Activated T-cell treated with anti-CD3 and anti-CD28 coated beads, Interleukin-2, amount 50 U/mL, for 72 hours (primary cell): ENCODE data around the gene TTBK2. TPM values are rescaled to one million over a fixed set of nuclear protein-coding genes. Genes with fewer than 3 reads are reported as not detected.

ENCODE experiments used
- ATAC-seq, 2 donors: fragments of 150-1000 bp; cut with Tn5 transposase; replicated peaks in 1 of 2; 2 replicates each; pipeline ENCODE4 v1.10.0; 2021; ENCODE audit warnings: moderate library complexity in 2 of 2, mild to moderate bottlenecking in 1 of 2
- DNase-seq, 2 donors: peaks; one replicate each; pipeline ENCODE4 v3.0.0; 2021 to 2022; ENCODE audit warnings: mixed read lengths in 1 of 2
- H3K27ac Mint-ChIP-seq: one replicate; pipeline ENCODE4 v1.8.0; 2022; ENCODE audit warnings: mild to moderate bottlenecking, moderate library complexity, mixed read lengths
- H3K27me3 Mint-ChIP-seq: one replicate; pipeline ENCODE4 v1.8.0; 2022; ENCODE audit warnings: low read depth, mixed read lengths
- H3K36me3 Mint-ChIP-seq, 2 donors: one replicate each; pipeline ENCODE4 v1.8.0; 2022; ENCODE audit warnings: mixed read lengths in 2 of 2, mild to moderate bottlenecking in 1 of 2; ENCODE audit not compliant: insufficient read depth in 2 of 2
- H3K4me1 Mint-ChIP-seq: one replicate; pipeline ENCODE4 v1.8.0; 2022; ENCODE audit warnings: low read depth, mixed read lengths
- H3K4me3 Mint-ChIP-seq, 2 donors: one replicate each; pipeline ENCODE4 v1.8.0; 2022; ENCODE audit warnings: mild to moderate bottlenecking in 2 of 2, mixed read lengths in 2 of 2, moderate library complexity in 2 of 2
- H3K9me3 Mint-ChIP-seq, 2 donors: one replicate each; pipeline ENCODE4 v1.8.0; 2022; ENCODE audit warnings: mixed read lengths in 2 of 2
- total RNA-seq, 2 donors: library from RNA; stranded (reverse); gene quantifications; one replicate each; pipeline ENCODE4 v1.2.3, GENCODE V29; 2022

Gene TTBK2
- total RNA-seq, 2 donors from 2014 or later: 23.4 to 23.7 TPM

DNA sequence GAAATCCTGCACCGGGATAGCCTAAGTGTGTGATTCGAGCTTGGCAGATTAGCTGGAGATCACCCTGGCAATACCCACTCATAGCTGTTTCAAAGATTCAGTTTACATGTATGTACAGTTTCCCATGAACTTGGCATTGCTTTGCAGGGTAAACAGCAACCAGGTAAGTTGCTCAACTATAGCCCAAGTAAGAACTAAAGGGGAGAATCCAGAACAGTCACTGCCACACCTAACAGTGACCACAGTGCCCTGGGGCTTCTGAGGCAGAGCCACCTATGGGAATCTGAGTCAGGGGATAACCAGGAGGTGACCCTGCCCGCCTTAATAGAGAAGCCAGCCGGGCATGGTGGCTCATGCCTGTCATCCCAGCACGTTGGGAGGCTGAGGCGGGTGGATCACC lies 199.6 kb downstream of the TTBK2 start:
- Mint-ChIP-seq H3K9me3 (no peaks in the 10 kb centered on the region), H3K4me3 (no peak overlapping the region), H3K4me1 (no peaks in the 10 kb centered on the region), H3K27ac (no peak overlapping the region), H3K36me3 (peaks cover 0 to 7% of the 10 kb centered on the region in 2 donors), H3K27me3 (no peaks in the 10 kb centered on the region)
- ATAC-seq (no peak), DNase-seq (no peak)

DNA sequence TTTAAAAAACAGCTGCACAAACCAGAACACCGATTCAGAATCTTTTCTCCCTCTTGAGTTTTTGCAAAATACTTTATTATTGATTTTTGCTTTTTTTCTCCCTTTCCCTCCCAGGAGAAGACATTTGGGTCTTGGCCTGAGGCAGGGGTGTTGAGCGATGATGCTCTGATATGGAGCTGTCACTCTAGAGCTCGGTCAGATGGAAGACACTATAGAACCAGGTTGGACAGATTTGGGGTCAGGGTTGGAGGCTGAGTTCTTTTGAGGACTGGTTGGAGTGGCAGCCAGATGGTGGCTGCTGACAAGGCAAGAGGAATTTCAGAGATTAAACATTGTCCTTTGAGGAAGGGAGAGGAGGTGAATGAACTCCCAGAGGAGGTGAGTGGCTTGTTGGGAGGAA lies 200.5 kb downstream of the TTBK2 start:
- no peaks in the 10 kb centered on the region for H3K4me1 Mint-ChIP-seq
- no peaks in the 10 kb centered on the region for H3K9me3 Mint-ChIP-seq
- H3K27me3 Mint-ChIP-seq: no peaks in the 10 kb centered on the region
- H3K36me3 Mint-ChIP-seq: peaks cover 0 to 3% of the 10 kb centered on the region in 2 donors
- no peak overlapping the region for H3K27ac Mint-ChIP-seq
- no peak overlapping the region for H3K4me3 Mint-ChIP-seq
- ATAC-seq (no peak), DNase-seq (no peak)

DNA sequence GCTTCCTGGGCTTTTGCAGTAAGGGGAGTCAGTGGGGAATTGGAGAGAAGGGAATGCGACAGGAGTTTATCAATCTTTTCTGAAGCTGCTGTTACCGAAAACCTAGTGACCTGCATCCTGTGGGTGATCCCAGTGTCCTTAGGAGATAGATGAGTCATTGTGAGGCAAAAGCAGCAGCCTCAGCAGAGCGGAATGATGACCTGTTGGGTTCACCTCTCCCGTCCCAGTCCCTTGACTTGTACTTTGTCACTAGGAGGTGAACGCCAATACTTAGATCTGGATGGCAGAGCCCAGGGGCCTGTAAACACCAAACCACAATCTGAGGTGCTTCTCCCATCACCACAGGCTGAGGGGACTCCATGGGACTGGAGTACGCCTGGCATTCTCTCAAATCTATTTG lies 201.5 kb downstream of the TTBK2 start:
- H3K4me3 Mint-ChIP-seq: no peak overlapping the region
- no peaks in the 10 kb centered on the region for H3K4me1 Mint-ChIP-seq
- no peaks in the 10 kb centered on the region for H3K36me3 Mint-ChIP-seq
- no peak for ATAC-seq
- H3K27me3 Mint-ChIP-seq: no peaks in the 10 kb centered on the region
- no peak overlapping the region for H3K27ac Mint-ChIP-seq
- no peak for DNase-seq
- no peaks in the 10 kb centered on the region for H3K9me3 Mint-ChIP-seq

DNA sequence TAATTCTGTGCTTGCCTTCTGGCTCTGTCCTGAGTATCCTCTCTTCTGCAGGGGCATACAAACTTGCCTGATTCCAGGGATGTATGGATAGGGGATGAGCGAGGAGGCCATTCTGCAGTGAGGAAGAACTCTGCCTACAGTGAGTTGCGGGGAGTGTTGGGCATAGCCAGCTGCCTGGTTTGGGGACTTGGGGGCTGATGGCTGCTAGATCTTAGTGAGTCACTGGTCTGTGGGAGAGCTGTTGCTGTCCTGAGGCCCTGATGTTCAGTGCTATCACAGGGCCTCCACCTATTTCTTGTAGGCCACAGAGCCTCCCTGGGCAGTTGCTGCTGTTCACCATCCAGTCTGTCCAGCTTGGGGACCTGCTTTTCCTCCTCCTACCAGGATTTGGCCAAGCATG lies 204.0 kb downstream of the TTBK2 start:
- Mint-ChIP-seq H3K27me3 (no peaks in the 10 kb centered on the region), H3K4me1 (no peaks in the 10 kb centered on the region), H3K36me3 (no peaks in the 10 kb centered on the region), H3K9me3 (no peaks in the 10 kb centered on the region), H3K4me3 (no peak overlapping the region), H3K27ac (no peak overlapping the region)
- ATAC-seq (no peak), DNase-seq (no peak)

DNA sequence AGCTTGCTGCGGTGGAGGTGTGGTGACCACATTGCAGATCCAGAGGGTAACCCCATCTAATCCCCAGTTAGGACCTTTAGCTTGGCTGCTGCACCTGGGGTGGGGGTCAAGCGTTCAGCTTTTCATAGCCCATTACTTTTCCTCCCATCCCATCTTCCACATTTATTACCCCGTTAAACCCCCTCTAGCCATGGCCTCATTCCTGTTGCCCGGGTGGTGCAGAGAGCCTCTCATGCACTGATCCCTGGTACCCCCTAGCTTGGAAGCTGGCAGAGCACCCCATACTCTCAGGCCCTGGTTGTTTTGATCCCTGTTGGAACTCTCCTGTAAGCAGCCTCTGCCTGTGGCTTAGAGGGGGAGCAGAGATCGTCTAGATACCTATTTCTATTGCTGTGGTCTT lies 204.5 kb downstream of the TTBK2 start:
- H3K27ac Mint-ChIP-seq: no peak overlapping the region
- no peaks in the 10 kb centered on the region for H3K4me1 Mint-ChIP-seq
- H3K36me3 Mint-ChIP-seq: no peaks in the 10 kb centered on the region
- H3K27me3 Mint-ChIP-seq: no peaks in the 10 kb centered on the region
- no peak overlapping the region for H3K4me3 Mint-ChIP-seq
- no peak for DNase-seq
- no peak for ATAC-seq
- H3K9me3 Mint-ChIP-seq: no peaks in the 10 kb centered on the region

DNA sequence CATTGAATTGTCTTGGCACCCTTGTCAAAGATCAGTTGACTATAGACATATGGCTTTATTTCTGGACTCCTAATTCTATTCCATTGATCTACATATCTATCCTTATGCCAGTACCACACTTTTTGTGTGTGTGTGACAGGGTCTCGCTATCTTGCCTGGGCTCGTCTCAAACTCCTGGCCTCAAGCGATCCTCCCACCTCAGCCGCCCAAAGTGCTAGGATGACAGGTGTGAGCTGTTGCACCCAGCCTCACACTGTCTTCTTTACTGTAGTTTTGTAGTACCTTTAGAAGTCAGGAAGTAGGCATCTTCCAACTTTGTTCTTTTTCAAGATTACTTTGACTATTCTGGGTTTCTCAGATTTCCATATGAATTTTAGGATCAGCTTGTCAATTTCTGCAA lies 208.0 kb downstream of the TTBK2 start:
- DNase-seq (no peak), ATAC-seq (no peak)
- Mint-ChIP-seq H3K4me1 (no peaks in the 10 kb centered on the region), H3K4me3 (no peak overlapping the region), H3K36me3 (no peaks in the 10 kb centered on the region), H3K9me3 (no peaks in the 10 kb centered on the region), H3K27ac (no peak overlapping the region), H3K27me3 (no peaks in the 10 kb centered on the region)

DNA sequence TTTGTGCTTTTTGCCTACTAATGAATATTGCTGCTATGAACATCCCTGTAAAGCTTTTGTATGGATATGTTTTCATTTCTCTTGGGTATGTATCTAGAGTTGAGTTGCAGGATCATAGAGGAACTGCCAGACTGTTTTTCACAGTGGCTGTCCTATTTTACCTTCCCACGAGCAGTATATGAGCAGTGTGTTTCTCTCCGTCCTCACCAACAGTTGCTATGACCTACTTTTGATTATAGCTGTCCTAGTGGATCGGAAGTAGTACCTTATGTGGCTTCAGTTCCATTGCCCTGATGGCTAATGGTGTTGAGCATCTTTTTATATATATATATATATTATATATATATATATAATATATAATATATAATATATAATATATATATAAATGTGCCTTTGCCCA lies 208.8 kb downstream of the TTBK2 start:
- no peaks in the 10 kb centered on the region for H3K9me3 Mint-ChIP-seq

DNA sequence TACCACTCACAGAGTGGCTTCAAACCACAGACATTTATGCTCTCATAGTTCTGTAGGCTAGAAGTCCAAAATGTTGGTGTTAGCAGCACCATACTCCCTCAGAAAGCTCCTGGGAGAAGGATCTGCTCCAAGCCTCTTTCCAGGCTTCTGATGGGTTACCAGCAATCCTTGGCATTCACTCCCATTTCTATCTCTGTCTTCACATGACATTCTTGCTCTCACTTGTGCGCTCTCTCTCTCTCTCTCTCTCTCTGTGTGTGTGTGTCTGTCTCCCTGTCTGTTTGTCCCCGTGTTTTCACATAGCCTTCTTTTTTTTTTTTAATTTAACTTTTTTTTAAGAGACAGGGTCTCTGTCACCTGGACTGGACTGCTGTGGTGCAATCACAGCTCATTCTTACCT lies 209.9 kb downstream of the TTBK2 start:
- H3K36me3 Mint-ChIP-seq: no peaks in the 10 kb centered on the region
- H3K4me1 Mint-ChIP-seq: no peaks in the 10 kb centered on the region
- no peaks in the 10 kb centered on the region for H3K9me3 Mint-ChIP-seq
- H3K4me3 Mint-ChIP-seq: no peak overlapping the region
- no peak for DNase-seq
- ATAC-seq: no peak
- no peaks in the 10 kb centered on the region for H3K27me3 Mint-ChIP-seq
- no peak overlapping the region for H3K27ac Mint-ChIP-seq

More for the DNA sequence above, 208.8 kb downstream of the TTBK2 start:
- H3K4me1 Mint-ChIP-seq: no peaks in the 10 kb centered on the region
- no peak overlapping the region for H3K27ac Mint-ChIP-seq
- no peaks in the 10 kb centered on the region for H3K36me3 Mint-ChIP-seq
- DNase-seq (no peak), ATAC-seq (no peak)
- no peaks in the 10 kb centered on the region for H3K27me3 Mint-ChIP-seq
- no peak overlapping the region for H3K4me3 Mint-ChIP-seq

DNA sequence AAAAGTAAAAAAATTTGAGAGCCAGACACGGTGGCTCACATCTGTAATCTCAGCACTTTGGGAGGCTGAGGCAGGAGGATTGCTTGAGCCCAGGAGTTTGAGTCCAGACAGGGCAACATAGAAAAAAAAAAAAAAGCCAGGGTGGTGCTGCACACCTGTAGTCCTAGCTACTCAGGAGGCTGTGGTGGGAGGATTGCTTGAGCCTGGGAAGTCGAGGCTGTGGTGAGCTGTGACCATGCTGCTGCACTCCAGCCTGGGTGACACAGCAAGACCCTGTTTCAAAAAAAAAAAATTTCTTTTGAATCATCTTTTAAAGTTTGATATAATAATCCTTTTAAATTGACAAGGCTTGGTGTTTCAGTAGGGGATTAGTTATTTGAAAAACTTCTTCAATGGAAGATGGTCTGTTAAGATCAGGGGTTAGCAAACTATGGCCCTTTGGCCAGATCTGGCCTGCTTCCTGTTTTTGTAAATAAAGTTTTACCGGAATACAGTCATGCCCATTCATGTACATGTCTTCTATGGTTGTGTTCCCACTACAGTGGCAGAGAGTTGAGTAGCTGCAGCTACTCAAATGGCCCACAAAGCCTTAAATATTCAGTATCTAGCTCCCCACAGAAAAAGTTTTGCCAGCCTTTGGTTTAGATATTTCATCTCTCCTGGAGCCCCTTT lies 212.6 kb downstream of the TTBK2 start:
- peak overlapping the region; percentile 14 for H3K27ac Mint-ChIP-seq
- no peak overlapping the region for H3K4me3 Mint-ChIP-seq
- DNase-seq (no peak), ATAC-seq (no peak)
- H3K27me3 Mint-ChIP-seq: no peaks in the 10 kb centered on the region
- H3K36me3 Mint-ChIP-seq: no peaks in the 10 kb centered on the region
- no peaks in the 10 kb centered on the region for H3K4me1 Mint-ChIP-seq
- no peaks in the 10 kb centered on the region for H3K9me3 Mint-ChIP-seq

DNA sequence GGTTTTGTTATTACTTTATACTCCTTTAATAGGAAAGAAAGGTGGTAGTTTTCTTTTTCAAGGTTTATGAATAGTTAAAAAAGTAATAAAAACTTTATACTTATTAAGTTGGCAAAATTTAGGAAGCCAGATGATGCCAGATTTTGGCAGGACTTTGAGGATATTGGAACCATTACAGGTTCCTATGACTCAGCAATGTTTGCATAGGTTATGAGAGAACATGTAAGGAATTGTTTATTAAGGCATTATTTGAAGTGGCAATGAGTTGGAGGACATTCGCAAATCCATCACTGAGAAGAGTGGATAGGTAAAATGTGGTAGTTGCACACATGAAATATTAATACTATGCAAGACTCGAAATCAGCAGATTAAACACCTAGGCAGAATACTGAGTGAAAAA lies 213.5 kb downstream of the TTBK2 start:
- no peaks in the 10 kb centered on the region for H3K36me3 Mint-ChIP-seq
- H3K4me3 Mint-ChIP-seq: no peak overlapping the region
- H3K27ac Mint-ChIP-seq: no peak overlapping the region
- H3K27me3 Mint-ChIP-seq: no peaks in the 10 kb centered on the region
- no peak for DNase-seq
- no peaks in the 10 kb centered on the region for H3K4me1 Mint-ChIP-seq
- ATAC-seq: no peak
- no peaks in the 10 kb centered on the region for H3K9me3 Mint-ChIP-seq

DNA sequence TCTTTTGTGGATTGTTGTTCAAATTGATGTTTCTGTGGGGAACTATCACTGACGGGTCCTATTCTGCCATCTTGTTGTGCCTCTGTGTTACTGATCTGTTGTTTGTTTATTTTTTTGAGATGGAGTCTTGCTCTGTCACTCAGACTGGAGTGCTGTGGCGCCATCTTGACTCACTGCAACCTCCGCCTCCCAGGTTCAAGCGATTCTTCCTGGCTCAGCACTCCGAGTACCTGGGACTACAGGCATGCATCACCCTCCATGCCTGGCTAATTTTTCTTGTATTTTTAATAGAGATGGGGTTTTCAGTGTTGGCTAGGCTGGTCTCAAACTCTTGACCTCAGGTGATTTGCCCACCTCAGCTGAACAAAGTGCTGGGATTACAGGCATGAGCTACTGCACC lies 215.2 kb downstream of the TTBK2 start:
- no peak overlapping the region for H3K4me3 Mint-ChIP-seq
- H3K4me1 Mint-ChIP-seq: no peaks in the 10 kb centered on the region
- H3K9me3 Mint-ChIP-seq: no peaks in the 10 kb centered on the region
- DNase-seq (no peak), ATAC-seq (no peak)
- H3K36me3 Mint-ChIP-seq: no peaks in the 10 kb centered on the region
- H3K27me3 Mint-ChIP-seq: no peaks in the 10 kb centered on the region
- H3K27ac Mint-ChIP-seq: no peak overlapping the region

DNA sequence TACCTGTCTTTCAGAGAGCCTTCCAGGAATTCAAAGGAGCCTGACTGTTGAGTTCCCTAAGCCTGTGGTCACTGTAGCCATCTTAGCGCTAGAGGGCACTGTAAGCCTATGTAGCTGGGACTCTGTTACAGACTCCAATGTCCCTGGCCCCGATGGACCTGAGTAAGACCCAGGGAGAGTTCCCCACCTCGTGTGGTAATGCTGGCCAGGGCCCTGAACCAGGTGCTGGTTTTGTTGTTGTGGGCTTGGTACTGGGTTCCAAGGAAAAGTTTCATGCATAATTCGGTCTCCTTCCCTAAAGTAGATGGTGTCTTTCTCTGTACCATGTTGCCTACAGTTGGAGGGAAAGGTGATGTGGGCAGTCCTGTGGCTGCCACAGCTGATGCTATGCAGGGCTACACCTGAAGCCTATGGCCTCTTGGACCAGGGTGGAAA lies 216.1 kb downstream of the TTBK2 start:
- ATAC-seq: peak; percentile 98 to 99
- H3K36me3 Mint-ChIP-seq: no peaks in the 10 kb centered on the region
- H3K9me3 Mint-ChIP-seq: no peaks in the 10 kb centered on the region
- no peaks in the 10 kb centered on the region for H3K27me3 Mint-ChIP-seq
- H3K4me3 Mint-ChIP-seq: no peak overlapping the region
- no peaks in the 10 kb centered on the region for H3K4me1 Mint-ChIP-seq
- DNase-seq: peak; percentile 65 to 66
- H3K27ac Mint-ChIP-seq: no peak overlapping the region

DNA sequence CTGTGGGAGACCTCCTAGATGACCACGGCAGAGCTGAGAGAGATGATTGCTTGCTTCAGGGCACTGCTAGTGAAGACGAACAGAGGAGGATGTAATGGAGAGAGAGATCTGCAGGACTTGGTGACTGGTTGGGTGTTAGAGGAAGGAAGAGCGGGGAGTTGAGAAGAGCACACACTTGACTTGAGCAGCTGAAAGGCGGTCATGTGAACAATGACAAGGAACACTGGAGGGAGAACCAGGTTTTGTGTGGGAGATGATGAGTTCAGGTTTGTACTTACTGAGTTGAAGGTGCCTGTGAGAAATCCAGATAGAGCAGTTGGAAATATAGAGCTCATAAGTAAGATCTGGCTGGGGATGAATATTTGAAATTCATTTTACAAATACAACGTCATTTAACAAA lies 224.0 kb downstream of the TTBK2 start:
- DNase-seq (no peak), ATAC-seq (no peak)
- H3K4me1 Mint-ChIP-seq: peaks cover 3% of the 10 kb centered on the region
- no peaks in the 10 kb centered on the region for H3K27me3 Mint-ChIP-seq
- H3K9me3 Mint-ChIP-seq: no peaks in the 10 kb centered on the region
- H3K27ac Mint-ChIP-seq: no peak overlapping the region
- no peaks in the 10 kb centered on the region for H3K36me3 Mint-ChIP-seq
- H3K4me3 Mint-ChIP-seq: no peak overlapping the region

DNA sequence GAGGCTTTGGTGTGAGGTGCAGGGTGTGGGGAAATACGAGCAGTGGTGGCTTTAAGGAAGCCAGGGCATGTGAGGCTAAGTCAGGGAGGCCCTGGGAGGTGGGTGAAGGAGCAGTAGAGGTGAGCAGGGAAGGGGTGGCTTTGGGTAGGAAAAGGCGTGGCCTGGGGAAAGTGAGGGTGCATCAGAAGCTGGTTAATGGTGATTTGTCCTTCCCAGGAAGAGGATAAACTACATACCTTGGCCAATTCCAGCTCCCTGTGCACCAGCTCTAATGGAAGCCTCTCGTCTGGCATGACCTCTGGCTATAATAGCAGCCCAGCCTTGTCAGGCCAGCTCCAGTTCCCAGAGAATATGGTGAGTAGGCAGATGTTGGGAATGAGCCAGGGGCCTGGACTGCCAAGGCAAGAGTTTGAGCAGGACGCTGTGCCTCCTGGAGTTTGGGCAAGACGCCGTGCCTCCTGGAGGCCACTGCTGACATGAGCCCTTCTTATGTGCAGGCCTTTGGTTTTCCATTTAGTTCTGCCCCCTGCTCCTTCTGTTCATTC lies 225.0 kb downstream of the TTBK2 start:
- Mint-ChIP-seq H3K4me1 (peaks cover 13% of the 10 kb centered on the region), H3K27ac (no peak overlapping the region), H3K4me3 (no peak overlapping the region), H3K27me3 (no peaks in the 10 kb centered on the region), H3K36me3 (no peaks in the 10 kb centered on the region), H3K9me3 (no peaks in the 10 kb centered on the region)
- ATAC-seq: no peak
- DNase-seq: no peak
